Mammary epithelial cell (primary cell): ENCODE measurements around the gene TXNRD2.

Experiments
- EZH2 ChIP-seq: IDR thresholded peaks from 2 replicates; pipeline ENCODE4 v1.6.1; 2012; ENCODE audit warnings: low read length, inconsistent platforms, borderline replicate concordance
- TF ChIP-seq, protein P1 (sequence below), 2 donors: IDR thresholded peaks in 1 of 2; conservative IDR thresholded peaks in 1 of 2; 2 replicates each; pipeline ENCODE4 v1.5.1; 2011 to 2012; ENCODE audit warnings: inconsistent platforms in 2 of 2, low read length in 2 of 2, mild to moderate bottlenecking in 2 of 2, control low read depth in 1 of 2, low read depth in 1 of 2; ENCODE audit not compliant: insufficient read depth in 1 of 2; ENCODE audit errors: extremely low read depth in 1 of 2

DNA sequence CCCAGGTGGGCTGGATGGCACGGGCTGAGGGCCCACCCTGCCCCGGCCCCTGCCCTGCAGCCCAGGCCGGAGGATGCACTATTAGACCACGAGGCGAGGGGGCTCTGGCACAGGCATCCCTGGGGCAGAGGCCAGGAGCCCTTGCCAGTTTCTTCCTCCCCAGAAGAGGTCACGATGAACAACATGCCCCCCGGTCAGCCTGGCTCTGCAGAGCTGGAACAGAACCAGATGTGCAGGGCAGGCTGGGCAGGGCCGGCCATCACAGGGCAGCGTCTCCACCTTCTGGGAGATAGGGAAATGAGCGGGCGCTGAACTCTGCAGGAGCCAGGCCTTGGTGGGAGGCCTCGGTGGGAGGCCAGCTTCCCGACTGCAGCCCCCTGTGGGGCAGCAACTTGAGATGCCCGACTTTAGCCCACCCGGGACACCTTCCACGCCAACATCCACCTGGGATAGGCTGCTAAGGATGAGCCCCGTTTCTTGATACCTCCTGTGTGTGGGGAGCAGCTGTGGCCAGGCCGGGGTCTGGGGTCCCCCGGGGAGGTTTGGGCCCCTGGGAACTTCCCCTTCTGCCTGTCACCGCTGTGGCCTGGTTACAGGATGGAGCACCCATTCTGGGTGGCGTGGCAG is 65.2 kb downstream of the TXNRD2 start:
- TF ChIP-seq, protein P1, sequence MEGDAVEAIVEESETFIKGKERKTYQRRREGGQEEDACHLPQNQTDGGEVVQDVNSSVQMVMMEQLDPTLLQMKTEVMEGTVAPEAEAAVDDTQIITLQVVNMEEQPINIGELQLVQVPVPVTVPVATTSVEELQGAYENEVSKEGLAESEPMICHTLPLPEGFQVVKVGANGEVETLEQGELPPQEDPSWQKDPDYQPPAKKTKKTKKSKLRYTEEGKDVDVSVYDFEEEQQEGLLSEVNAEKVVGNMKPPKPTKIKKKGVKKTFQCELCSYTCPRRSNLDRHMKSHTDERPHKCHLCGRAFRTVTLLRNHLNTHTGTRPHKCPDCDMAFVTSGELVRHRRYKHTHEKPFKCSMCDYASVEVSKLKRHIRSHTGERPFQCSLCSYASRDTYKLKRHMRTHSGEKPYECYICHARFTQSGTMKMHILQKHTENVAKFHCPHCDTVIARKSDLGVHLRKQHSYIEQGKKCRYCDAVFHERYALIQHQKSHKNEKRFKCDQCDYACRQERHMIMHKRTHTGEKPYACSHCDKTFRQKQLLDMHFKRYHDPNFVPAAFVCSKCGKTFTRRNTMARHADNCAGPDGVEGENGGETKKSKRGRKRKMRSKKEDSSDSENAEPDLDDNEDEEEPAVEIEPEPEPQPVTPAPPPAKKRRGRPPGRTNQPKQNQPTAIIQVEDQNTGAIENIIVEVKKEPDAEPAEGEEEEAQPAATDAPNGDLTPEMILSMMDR (conservative IDR thresholded peaks at IDR 0.05 in 1 of 2, IDR thresholded peaks at IDR 0.05 in 1 of 2; ENCODE audit: extremely low read depth in 1 of 2, insufficient read depth in 1 of 2, low read depth in 1 of 2, low read length in 2 of 2) = no peak
- TF ChIP-seq EZH2 = no peak
